HCT116 (cell line): ENCODE measurements around the gene LGI1. TPM values are rescaled to one million over a fixed set of nuclear protein-coding genes. Genes with fewer than 3 reads are reported as not detected.

Experiments used
- ATAC-seq: fragments of 200-7000 bp; cut with Tn5 transposase; 2 replicates; pipeline ENCODE4 v1.9.1; 2020; ENCODE audit warnings: mild to moderate bottlenecking, moderate library complexity
- BruUV-seq: library from RNA; stranded (reverse); fragments of 400-500 nt; replicated peaks from 2 replicates; lab custom pipeline; 2021; lab: Mats Ljungman, UMichigan
- CTCF ChIA-PET: fragments of 300-600 bp; sonication (Branson Sonifier 250); formaldehyde crosslinking; loops from one replicate; lab custom pipeline; 2021; ENCODE audit warnings: antibody characterized with exemption; lab: Charles Lee
- POLR2A ChIA-PET: fragments of 300-600, 350-600 bp; sonication (Branson Sonifier 250); formaldehyde crosslinking; loops from one replicate; lab custom pipeline; 2021; ENCODE audit warnings: antibody characterized with exemption; lab: Charles Lee
- RAD21 ChIA-PET, 2 experiments: fragments of 300-600 bp; sonication (Branson Sonifier 250); formaldehyde crosslinking; loops; one replicate each; lab custom pipeline; 2023; ENCODE audit warnings: low total read pairs in 2 of 2; ENCODE audit not compliant: uncharacterized antibody in 2 of 2, unreplicated experiment in 2 of 2, low non-redundant PET in 1 of 2; lab: Charles Lee
- DNase-seq: peaks from one replicate; pipeline ENCODE4 v3.0.0-alpha.2; 2010; ENCODE audit warnings: low read depth, low spot score
- H2AFZ ChIP-seq: fragments of 200-600 bp; shearing (Covaris generic), sonication (generic); 2 replicates; pipeline ENCODE4 v1.6.1; 2017; ENCODE audit warnings: low read depth, mixed run types, mixed read lengths, antibody characterized with exemption, low read length; ENCODE audit not compliant: poor library complexity, severe bottlenecking
- H3K27ac ChIP-seq: 2 replicates; pipeline ENCODE4 v1.5.1; 2012; ENCODE audit warnings: low read depth, low read length
- H3K27me3 ChIP-seq: fragments of 200-600 bp; sonication (generic); 2 replicates; pipeline ENCODE4 v1.6.1; 2016; ENCODE audit warnings: mixed run types, low read length, mixed read lengths; ENCODE audit not compliant: insufficient read depth
- H3K36me3 ChIP-seq, 2 experiments: fragments of 200-500 bp in 1 of 2; fragments of 200-600 bp in 1 of 2; sonication (Bioruptor generic) in 1 of 2; sonication (generic) in 1 of 2; 2 replicates each; pipeline versions ENCODE4 v1.5.1 to v1.6.1; 2014 to 2016; ENCODE audit warnings: low read length in 2 of 2, inconsistent platforms in 1 of 2, mixed read lengths in 1 of 2, mixed run types in 1 of 2; ENCODE audit not compliant: insufficient read depth in 2 of 2, control insufficient read depth in 1 of 2
- H3K4me1 ChIP-seq, 2 experiments: fragments of 200-600 bp in 1 of 2; sonication (generic) in 1 of 2; 2 replicates each; pipeline versions ENCODE4 v1.5.1 to v1.6.1; 2012 to 2017; ENCODE audit warnings: low read length in 2 of 2, inconsistent platforms in 1 of 2, mild to moderate bottlenecking in 1 of 2, mixed read lengths in 1 of 2, mixed run types in 1 of 2, moderate library complexity in 1 of 2; ENCODE audit not compliant: insufficient read depth in 2 of 2, control insufficient read depth in 1 of 2
- H3K4me2 ChIP-seq: fragments of 200-600 bp; sonication (generic); 2 replicates; pipeline ENCODE4 v1.6.1; 2017; ENCODE audit warnings: mixed run types, low read length, mixed read lengths
- H3K4me3 ChIP-seq, 2 experiments: fragments of 200-600 bp in 1 of 2; sonication (generic) in 1 of 2; replicated peaks in 1 of 2; 2 replicates each; pipeline ENCODE4 v1.5.1; 2011 to 2016; ENCODE audit warnings: low read length in 2 of 2, control low read depth in 1 of 2, low read depth in 1 of 2, mild to moderate bottlenecking in 1 of 2, mixed read lengths in 1 of 2, mixed run types in 1 of 2
- H3K79me2 ChIP-seq: fragments of 200-600 bp; sonication (generic); 2 replicates; pipeline ENCODE4 v1.6.1; 2017; ENCODE audit warnings: mild to moderate bottlenecking, mixed run types, low read length, moderate library complexity, mixed read lengths; ENCODE audit not compliant: insufficient read depth
- H3K9ac ChIP-seq: fragments of 200-600 bp; sonication (generic); 2 replicates; pipeline ENCODE4 v1.6.1; 2016; ENCODE audit warnings: low read length, mixed read lengths
- H3K9me2 ChIP-seq: fragments of 200-600 bp; sonication (generic), shearing (Covaris generic); 2 replicates; pipeline ENCODE4 v1.6.1; 2017; ENCODE audit warnings: mixed run types, mild to moderate bottlenecking, moderate library complexity; ENCODE audit not compliant: insufficient read depth
- H3K9me3 ChIP-seq, 2 experiments: fragments of 200-500 bp in 1 of 2; fragments of 200-600 bp in 1 of 2; sonication (Bioruptor generic) in 1 of 2; sonication (generic) in 1 of 2; 2 replicates each; pipeline ENCODE4 v1.6.1; 2014 to 2017; ENCODE audit warnings: low read length in 2 of 2, mixed read lengths in 2 of 2, inconsistent platforms in 1 of 2, low read depth in 1 of 2, mild to moderate bottlenecking in 1 of 2, mixed run types in 1 of 2, moderate library complexity in 1 of 2; ENCODE audit not compliant: control insufficient read depth in 1 of 2, insufficient read depth in 1 of 2
- H4K20me1 ChIP-seq: fragments of 200-600 bp; sonication (generic), shearing (Covaris generic); 2 replicates; pipeline ENCODE4 v1.6.1; 2017; ENCODE audit warnings: mixed run types, mild to moderate bottlenecking, moderate library complexity; ENCODE audit not compliant: insufficient read depth
- CEBPB ChIP-seq: IDR thresholded peaks from 2 replicates; pipeline ENCODE4 v1.6.1; 2012; ENCODE audit warnings: low read depth
- EZH2phosphoT487 ChIP-seq: fragments of 200-600 bp; IDR thresholded peaks from 2 replicates; pipeline ENCODE4 v1.6.1; 2018; ENCODE audit warnings: antibody characterized with exemption, borderline replicate concordance
- FOSL1 ChIP-seq: IDR thresholded peaks from 2 replicates; pipeline ENCODE4 v1.6.1; 2012; ENCODE audit warnings: low read depth
- RAD21 ChIP-seq: IDR thresholded peaks from 2 replicates; pipeline ENCODE4 v1.6.1; 2012; ENCODE audit warnings: low read depth, mild to moderate bottlenecking
- YY1 ChIP-seq: IDR thresholded peaks from 2 replicates; pipeline ENCODE4 v1.6.1; 2011; ENCODE audit warnings: low read length, low read depth, moderate library complexity, mild to moderate bottlenecking; ENCODE audit not compliant: insufficient replicate concordance; ENCODE audit errors: extremely low read depth
- intact Hi-C: fragments of 100-400 bp; cut with micrococcal nuclease; formaldehyde crosslinking; loops from 2 replicates; pipeline ENCODE4 v1.10.0; 2022
- total RNA-seq: library from RNA; stranded (reverse); gene quantifications from one replicate; pipeline ENCODE4 v1.2.1, GENCODE V29; 2021; ENCODE audit not compliant: unreplicated experiment
- TF ChIP-seq, protein P1 (sequence below), 3 experiments: fragments of 200-600 bp in 1 of 3; sonication (generic) in 1 of 3; IDR thresholded peaks in 2 of 3; conservative IDR thresholded peaks in 1 of 3; 2 replicates each; pipeline ENCODE4 v1.5.1; 2012 to 2017; ENCODE audit warnings: low read depth in 2 of 3, low read length in 2 of 3, antibody characterized with exemption in 1 of 3, borderline replicate concordance in 1 of 3, control low read depth in 1 of 3, mild to moderate bottlenecking in 1 of 3, mixed read lengths in 1 of 3, mixed run types in 1 of 3, moderate library complexity in 1 of 3; ENCODE audit not compliant: insufficient read depth in 1 of 3
- TF ChIP-seq, protein P2 (sequence below): IDR thresholded peaks from 2 replicates; pipeline ENCODE4 v1.6.1; 2012; ENCODE audit warnings: low read depth

Gene LGI1
- total RNA-seq, 1 experiment from 2014 or later: not detected

DNA sequence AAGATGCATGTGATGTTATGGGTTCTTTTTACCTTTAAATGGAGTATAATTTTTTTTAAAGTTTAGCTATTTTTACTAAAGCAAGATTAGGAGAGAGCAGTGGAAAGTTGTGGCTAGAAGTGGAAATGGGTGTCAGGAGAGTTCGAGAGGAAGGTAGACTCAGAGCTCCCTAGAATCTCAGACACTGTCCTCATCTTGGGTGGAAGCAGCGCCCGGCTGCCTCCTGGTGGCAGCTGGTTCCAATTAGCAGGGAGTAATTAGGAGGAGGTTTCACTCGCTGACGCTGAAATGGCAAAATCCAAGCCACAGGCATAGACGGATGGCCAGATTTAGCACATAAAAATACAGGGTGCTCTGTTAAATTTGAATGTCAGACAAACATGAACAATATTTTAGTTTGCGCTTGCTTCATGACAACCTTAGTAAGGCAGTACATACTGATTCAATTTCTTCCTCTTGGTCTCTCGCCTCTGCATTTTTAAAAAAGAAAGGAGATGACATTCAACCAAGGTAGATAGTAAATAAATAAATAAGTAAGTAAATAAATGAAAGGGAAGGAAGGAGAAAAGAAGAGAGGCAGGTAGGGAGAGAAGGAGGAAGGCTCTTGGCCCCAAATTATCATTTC is 58.5 kb downstream of the LGI1 start:
- Histone ChIP-seq H3K9me3 (no peaks in the 10 kb centered on the region), H3K27ac (no peak overlapping the region), H3K4me2 (peak overlapping the region; percentile 68), H3K4me1 (peaks cover 6 to 46% of the 10 kb centered on the region in 2 experiments; a peak in 3 of 4 replicates), H4K20me1 (no peaks in the 10 kb centered on the region), H3K9ac (no peak overlapping the region), H3K4me3 (peak overlapping the region; percentile 4 to 22; a peak in 3 of 4 replicates), H3K27me3 (no peaks in the 10 kb centered on the region), H3K9me2 (no peaks in the 10 kb centered on the region), H3K79me2 (no peaks in the 10 kb centered on the region), H2AFZ (peak overlapping the region; percentile 99), H3K36me3 (no peaks in the 10 kb centered on the region)
- ChIA-PET CTCF (interaction anchor here (0.9 to 4.7 kb wide), 15 partner anchors 9 to 628 kb away, joined by 3 to 92 read pairs (median 4); partner anchors contain the start of genes CEP55 and FRA10AC1), RAD21 (interaction anchor here (0.6 to 1.4 kb wide), 4 partner anchors 9 to 71 kb away, joined by 3 to 7 read pairs (median 4); no protein-coding TSS in a partner anchor), POLR2A (interaction anchor here (2.5 kb wide), 1 partner anchor 71 kb away, joined by 10 read pairs; no protein-coding TSS in a partner anchor)
- intact Hi-C loops: loop anchor here (1.0 to 2.0 kb wide), 2 partner anchors 71 to 261 kb away; no protein-coding TSS in a partner anchor
- BruUV-seq: no TSS peak
- peak; percentile 81 for TF ChIP-seq RAD21
- TF ChIP-seq, protein P1, sequence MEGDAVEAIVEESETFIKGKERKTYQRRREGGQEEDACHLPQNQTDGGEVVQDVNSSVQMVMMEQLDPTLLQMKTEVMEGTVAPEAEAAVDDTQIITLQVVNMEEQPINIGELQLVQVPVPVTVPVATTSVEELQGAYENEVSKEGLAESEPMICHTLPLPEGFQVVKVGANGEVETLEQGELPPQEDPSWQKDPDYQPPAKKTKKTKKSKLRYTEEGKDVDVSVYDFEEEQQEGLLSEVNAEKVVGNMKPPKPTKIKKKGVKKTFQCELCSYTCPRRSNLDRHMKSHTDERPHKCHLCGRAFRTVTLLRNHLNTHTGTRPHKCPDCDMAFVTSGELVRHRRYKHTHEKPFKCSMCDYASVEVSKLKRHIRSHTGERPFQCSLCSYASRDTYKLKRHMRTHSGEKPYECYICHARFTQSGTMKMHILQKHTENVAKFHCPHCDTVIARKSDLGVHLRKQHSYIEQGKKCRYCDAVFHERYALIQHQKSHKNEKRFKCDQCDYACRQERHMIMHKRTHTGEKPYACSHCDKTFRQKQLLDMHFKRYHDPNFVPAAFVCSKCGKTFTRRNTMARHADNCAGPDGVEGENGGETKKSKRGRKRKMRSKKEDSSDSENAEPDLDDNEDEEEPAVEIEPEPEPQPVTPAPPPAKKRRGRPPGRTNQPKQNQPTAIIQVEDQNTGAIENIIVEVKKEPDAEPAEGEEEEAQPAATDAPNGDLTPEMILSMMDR (IDR thresholded peaks at IDR 0.05 in 2 of 3, conservative IDR thresholded peaks at IDR 0.05 in 1 of 3; ENCODE audit: borderline replicate concordance in 1 of 3, insufficient read depth in 1 of 3, low read depth in 2 of 3, low read length in 2 of 3): peak; percentile 81 to 83 (median 83)
- TF ChIP-seq, protein P2, sequence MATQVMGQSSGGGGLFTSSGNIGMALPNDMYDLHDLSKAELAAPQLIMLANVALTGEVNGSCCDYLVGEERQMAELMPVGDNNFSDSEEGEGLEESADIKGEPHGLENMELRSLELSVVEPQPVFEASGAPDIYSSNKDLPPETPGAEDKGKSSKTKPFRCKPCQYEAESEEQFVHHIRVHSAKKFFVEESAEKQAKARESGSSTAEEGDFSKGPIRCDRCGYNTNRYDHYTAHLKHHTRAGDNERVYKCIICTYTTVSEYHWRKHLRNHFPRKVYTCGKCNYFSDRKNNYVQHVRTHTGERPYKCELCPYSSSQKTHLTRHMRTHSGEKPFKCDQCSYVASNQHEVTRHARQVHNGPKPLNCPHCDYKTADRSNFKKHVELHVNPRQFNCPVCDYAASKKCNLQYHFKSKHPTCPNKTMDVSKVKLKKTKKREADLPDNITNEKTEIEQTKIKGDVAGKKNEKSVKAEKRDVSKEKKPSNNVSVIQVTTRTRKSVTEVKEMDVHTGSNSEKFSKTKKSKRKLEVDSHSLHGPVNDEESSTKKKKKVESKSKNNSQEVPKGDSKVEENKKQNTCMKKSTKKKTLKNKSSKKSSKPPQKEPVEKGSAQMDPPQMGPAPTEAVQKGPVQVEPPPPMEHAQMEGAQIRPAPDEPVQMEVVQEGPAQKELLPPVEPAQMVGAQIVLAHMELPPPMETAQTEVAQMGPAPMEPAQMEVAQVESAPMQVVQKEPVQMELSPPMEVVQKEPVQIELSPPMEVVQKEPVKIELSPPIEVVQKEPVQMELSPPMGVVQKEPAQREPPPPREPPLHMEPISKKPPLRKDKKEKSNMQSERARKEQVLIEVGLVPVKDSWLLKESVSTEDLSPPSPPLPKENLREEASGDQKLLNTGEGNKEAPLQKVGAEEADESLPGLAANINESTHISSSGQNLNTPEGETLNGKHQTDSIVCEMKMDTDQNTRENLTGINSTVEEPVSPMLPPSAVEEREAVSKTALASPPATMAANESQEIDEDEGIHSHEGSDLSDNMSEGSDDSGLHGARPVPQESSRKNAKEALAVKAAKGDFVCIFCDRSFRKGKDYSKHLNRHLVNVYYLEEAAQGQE: no peak
- no peak for TF ChIP-seq CEBPB
- TF ChIP-seq YY1: no peak
- no peak for TF ChIP-seq EZH2phosphoT487
- TF ChIP-seq FOSL1: no peak
- peak; percentile 77 for ATAC-seq
- peak; percentile 60 for DNase-seq
